Mammary epithelial cell (primary cell): Measurements from ENCODE around the gene IFNGR1.

Source experiments
- CTCF ChIP-seq, 2 donors: IDR thresholded peaks in 1 of 2; conservative IDR thresholded peaks in 1 of 2; 2 replicates each; pipeline ENCODE4 v1.5.1; 2011 to 2012; ENCODE audit warnings: inconsistent platforms in 2 of 2, low read length in 2 of 2, mild to moderate bottlenecking in 2 of 2, control low read depth in 1 of 2, low read depth in 1 of 2; ENCODE audit not compliant: insufficient read depth in 1 of 2; ENCODE audit errors: extremely low read depth in 1 of 2
- EZH2 ChIP-seq: IDR thresholded peaks from 2 replicates; pipeline ENCODE4 v1.6.1; 2012; ENCODE audit warnings: low read length, inconsistent platforms, borderline replicate concordance

GRCh38 chr6:137191236-137191635 lies 27.9 kb downstream of the IFNGR1 start:
- no peak for TF ChIP-seq CTCF (conservative IDR thresholded peaks at IDR 0.05 in 1 of 2, IDR thresholded peaks at IDR 0.05 in 1 of 2; ENCODE audit: extremely low read depth in 1 of 2, insufficient read depth in 1 of 2, low read depth in 1 of 2, low read length in 2 of 2)
- no peak for TF ChIP-seq EZH2
